ENCODE measurements around the gene SHMT2. TPM values are rescaled to one million over a fixed set of nuclear protein-coding genes. Genes with fewer than 3 reads are reported as not detected.
A peak's percentile ranks its signal among the peaks of the same experiment; 100 is the strongest.

SHMT2 gene
- total RNA-seq, 4 donors from 2014 or later: 45.2 to 66.4 (median 55.0) TPM

GRCh38 chr12:57209916-57210315 is 19.6 kb upstream of the SHMT2 start:
- TF ChIP-seq, protein P1, sequence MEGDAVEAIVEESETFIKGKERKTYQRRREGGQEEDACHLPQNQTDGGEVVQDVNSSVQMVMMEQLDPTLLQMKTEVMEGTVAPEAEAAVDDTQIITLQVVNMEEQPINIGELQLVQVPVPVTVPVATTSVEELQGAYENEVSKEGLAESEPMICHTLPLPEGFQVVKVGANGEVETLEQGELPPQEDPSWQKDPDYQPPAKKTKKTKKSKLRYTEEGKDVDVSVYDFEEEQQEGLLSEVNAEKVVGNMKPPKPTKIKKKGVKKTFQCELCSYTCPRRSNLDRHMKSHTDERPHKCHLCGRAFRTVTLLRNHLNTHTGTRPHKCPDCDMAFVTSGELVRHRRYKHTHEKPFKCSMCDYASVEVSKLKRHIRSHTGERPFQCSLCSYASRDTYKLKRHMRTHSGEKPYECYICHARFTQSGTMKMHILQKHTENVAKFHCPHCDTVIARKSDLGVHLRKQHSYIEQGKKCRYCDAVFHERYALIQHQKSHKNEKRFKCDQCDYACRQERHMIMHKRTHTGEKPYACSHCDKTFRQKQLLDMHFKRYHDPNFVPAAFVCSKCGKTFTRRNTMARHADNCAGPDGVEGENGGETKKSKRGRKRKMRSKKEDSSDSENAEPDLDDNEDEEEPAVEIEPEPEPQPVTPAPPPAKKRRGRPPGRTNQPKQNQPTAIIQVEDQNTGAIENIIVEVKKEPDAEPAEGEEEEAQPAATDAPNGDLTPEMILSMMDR (IDR thresholded peaks at IDR 0.05): no peak
- no peak for DNase-seq (ENCODE audit: low spot score)
- no peak for ATAC-seq (ENCODE audit: low FRiP score)

DNA sequence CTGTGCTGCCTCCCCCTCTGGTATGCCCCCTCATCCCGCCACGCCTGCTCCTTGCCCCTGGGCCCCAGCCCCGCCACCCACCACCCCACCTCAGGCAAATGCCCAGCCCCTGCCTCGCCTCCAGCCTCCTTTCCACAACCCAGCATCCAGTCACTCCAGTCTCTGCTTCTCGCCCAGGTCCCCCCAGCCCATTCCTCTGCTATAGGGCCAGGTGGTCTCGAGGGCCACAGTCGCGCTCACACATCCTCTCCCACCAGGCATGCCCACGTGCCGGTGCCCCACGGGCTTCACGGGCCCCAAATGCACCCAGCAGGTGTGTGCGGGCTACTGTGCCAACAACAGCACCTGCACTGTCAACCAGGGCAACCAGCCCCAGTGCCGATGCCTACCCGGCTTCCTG is 19.1 kb upstream of the SHMT2 start:
- ATAC-seq (ENCODE audit: low FRiP score): no peak
- TF ChIP-seq, protein P1 (IDR thresholded peaks at IDR 0.05): no peak
- DNase-seq (ENCODE audit: low spot score): no peak

DNA sequence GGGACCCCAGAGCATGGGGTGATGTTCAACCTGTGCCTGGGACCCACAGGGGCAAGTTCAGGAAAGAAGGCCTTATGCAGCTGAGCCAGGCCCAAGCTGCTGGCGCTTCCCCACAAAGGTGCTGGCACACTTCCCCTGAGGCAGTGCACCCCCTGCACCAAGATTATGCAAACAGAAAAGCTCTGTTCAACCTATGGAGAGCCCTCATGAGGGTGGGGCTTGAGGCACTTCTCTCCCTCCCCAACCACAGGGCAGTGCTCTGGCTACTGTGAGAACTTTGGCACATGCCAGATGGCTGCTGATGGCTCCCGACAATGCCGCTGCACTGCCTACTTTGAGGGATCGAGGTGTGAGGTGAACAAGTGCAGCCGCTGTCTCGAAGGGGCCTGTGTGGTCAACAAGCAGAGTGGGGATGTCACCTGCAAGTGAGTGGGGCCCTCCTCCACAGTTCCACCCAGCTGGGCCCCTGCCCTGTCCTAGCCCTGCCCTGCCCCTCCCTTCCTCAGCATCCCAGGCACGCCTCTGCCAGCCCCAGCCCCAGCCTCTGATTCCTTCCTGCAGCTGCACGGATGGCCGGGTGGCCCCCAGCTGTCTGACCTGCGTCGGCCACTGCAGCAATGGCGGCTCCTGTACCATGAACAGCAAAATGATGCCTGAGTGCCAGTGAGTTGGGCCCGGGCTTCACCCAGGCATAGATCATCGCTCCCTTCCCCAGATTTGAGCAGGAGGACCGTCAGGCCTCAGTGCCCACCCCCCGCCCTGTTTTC is 18.4 kb upstream of the SHMT2 start:
- DNase-seq (ENCODE audit: low spot score): no peak
- ATAC-seq (ENCODE audit: low FRiP score): no peak
- TF ChIP-seq, protein P1 (IDR thresholded peaks at IDR 0.05): no peak

DNA sequence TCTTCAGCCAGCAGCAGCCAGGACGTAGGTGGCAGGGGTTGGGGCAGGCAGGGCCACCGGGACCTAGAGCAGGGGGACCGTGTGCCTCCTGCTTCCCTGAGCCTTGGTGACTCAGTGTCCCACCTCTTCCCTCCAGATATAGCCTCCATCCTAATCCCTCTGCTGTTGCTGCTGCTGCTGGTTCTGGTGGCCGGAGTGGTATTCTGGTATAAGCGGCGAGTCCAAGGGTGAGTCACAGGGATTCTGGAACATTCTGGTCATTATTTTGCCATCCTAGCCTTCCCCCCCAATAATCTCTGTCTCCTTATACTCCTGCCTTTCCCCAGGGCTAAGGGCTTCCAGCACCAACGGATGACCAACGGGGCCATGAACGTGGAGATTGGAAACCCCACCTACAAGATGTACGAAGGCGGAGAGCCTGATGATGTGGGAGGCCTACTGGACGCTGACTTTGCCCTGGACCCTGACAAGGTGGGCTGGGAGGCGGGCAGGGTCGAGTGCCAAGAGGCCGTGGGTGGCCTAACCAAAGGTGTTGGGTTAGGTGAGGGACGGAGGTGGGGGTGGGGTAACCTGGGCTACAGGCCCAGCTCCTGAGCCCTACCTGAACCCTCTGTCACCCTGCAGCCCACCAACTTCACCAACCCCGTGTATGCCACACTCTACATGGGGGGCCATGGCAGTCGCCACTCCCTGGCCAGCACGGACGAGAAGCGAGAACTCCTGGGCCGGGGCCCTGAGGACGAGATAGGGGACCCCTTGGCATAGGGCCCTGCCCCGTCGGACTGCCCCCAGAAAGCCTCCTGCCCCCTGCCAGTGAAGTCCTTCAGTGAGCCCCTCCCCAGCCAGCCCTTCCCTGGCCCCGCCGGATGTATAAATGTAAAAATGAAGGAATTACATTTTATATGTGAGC is 17.5 kb upstream of the SHMT2 start:
- ATAC-seq (ENCODE audit: low FRiP score) (no peak), DNase-seq (ENCODE audit: low spot score) (no peak)

GRCh38 chr12:57212701-57213057 is 16.8 kb upstream of the SHMT2 start:
- ATAC-seq (ENCODE audit: low FRiP score) (no peak), DNase-seq (ENCODE audit: low spot score) (no peak)
- TF ChIP-seq, protein P1 (IDR thresholded peaks at IDR 0.05): no peak

More for the DNA sequence above, 17.5 kb upstream of the SHMT2 start:
- TF ChIP-seq, protein P1 (IDR thresholded peaks at IDR 0.05): no peak

GRCh38 chr12:57213058-57213715 is 16.3 kb upstream of the SHMT2 start:
- DNase-seq (ENCODE audit: low spot score) (peak; percentile 73), ATAC-seq (ENCODE audit: low FRiP score) (peak; percentile 70)
- TF ChIP-seq, protein P1 (IDR thresholded peaks at IDR 0.05): peak in 1 of 3 donors; percentile 80
